AG10803 (cell line): Measurements from ENCODE around the gene YIF1A.

Experiments used
- DNase-seq: peaks from one replicate; pipeline ENCODE4 v3.0.0; 2010; ENCODE audit warnings: low read depth
- H3K4me3 ChIP-seq: 2 replicates; pipeline ENCODE4 v1.5.1; 2011; ENCODE audit warnings: mild to moderate bottlenecking, low read length, control low read depth
- TF ChIP-seq, protein P1 (sequence below): conservative IDR thresholded peaks from 2 replicates; pipeline ENCODE4 v1.5.1; 2011; ENCODE audit warnings: mild to moderate bottlenecking, low read length, control low read depth, inconsistent platforms

The YIF1A gene

DNA sequence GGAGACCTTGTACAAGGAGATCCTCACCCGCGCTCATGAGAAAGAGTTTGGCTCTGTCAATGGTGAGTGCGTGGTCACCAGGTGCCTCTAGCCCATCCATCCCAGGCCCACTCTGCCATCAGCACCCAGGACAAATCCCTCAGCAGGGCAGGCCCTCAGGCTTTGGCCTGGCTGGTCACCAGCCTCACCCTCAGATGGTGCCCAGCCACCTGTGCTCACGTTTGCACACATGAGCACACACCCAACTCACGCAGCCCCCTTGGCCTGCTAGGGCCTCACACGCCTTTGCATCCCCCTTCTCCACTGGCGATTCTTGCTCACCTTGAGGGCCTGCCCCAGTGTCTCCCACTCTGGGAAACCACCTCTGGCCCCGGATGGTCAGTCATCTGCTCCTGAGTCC is 24.6 kb downstream of the YIF1A start:
- DNase-seq = no peak
- no peak overlapping the region for H3K4me3 ChIP-seq
- TF ChIP-seq, protein P1, sequence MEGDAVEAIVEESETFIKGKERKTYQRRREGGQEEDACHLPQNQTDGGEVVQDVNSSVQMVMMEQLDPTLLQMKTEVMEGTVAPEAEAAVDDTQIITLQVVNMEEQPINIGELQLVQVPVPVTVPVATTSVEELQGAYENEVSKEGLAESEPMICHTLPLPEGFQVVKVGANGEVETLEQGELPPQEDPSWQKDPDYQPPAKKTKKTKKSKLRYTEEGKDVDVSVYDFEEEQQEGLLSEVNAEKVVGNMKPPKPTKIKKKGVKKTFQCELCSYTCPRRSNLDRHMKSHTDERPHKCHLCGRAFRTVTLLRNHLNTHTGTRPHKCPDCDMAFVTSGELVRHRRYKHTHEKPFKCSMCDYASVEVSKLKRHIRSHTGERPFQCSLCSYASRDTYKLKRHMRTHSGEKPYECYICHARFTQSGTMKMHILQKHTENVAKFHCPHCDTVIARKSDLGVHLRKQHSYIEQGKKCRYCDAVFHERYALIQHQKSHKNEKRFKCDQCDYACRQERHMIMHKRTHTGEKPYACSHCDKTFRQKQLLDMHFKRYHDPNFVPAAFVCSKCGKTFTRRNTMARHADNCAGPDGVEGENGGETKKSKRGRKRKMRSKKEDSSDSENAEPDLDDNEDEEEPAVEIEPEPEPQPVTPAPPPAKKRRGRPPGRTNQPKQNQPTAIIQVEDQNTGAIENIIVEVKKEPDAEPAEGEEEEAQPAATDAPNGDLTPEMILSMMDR = no peak

DNA sequence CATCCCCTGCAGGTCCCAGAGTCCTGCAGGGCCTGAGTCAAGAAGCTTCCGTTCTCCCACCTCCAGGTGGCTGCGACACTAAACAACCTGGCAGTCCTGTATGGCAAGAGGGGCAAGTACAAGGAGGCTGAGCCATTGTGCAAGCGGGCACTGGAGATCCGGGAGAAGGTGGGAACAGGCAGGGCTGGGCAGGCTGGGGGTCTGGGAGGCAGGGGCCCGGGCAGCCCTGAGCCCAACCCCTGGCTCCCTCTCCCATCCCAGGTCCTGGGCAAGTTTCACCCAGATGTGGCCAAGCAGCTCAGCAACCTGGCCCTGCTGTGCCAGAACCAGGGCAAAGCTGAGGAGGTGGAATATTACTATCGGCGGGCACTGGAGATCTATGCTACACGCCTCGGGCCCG is 25.2 kb downstream of the YIF1A start:
- H3K4me3 ChIP-seq = no peak overlapping the region
- no peak for DNase-seq
- TF ChIP-seq, protein P1 = no peak

DNA sequence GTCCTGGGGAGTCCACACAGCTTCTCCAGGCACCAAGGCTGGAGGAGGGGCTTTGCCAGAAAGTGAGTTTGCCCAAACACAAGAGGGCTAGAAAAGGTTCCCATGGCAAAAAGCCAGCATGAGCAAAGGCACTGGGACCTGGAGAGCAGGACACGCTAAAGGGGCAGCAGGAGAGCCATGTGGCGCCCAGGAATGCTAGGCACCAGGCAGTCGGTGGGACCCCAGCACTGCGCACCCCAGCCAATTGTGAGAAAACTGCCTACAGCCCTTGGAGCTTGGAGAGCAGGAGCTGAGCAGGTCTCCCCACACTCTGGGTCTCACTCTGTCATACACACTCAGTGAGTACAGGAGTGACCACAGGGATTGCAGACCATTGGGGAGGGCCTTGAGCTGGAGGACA is 25.7 kb downstream of the YIF1A start:
- TF ChIP-seq, protein P1 = no peak
- H3K4me3 ChIP-seq = no peak overlapping the region
- DNase-seq = no peak

DNA sequence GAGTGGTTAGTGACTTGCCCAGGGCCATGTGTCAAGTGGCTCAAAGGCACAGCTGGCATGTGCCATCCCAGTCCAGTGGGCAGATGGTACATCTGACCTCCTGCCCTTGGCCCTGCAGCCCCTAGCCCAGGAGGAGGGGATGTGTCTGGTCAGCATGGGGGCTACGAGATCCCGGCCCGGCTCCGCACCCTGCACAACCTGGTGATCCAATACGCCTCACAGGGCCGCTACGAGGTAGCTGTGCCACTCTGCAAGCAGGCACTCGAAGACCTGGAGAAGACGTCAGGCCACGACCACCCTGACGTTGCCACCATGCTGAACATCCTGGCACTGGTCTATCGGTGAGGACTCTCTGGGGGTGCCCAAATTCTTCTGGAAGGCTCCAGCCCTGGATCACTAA is 26.2 kb downstream of the YIF1A start:
- TF ChIP-seq, protein P1 = no peak
- no peak for DNase-seq
- H3K4me3 ChIP-seq = no peak overlapping the region

GRCh38 chr11:66262191-66262590 is 26.8 kb downstream of the YIF1A start:
- DNase-seq = no peak
- TF ChIP-seq, protein P1 = no peak
- H3K4me3 ChIP-seq = no peak overlapping the region

GRCh38 chr11:66261578-66261977 is 27.4 kb downstream of the YIF1A start:
- H3K4me3 ChIP-seq = no peak overlapping the region
- TF ChIP-seq, protein P1 = no peak
- no peak for DNase-seq

DNA sequence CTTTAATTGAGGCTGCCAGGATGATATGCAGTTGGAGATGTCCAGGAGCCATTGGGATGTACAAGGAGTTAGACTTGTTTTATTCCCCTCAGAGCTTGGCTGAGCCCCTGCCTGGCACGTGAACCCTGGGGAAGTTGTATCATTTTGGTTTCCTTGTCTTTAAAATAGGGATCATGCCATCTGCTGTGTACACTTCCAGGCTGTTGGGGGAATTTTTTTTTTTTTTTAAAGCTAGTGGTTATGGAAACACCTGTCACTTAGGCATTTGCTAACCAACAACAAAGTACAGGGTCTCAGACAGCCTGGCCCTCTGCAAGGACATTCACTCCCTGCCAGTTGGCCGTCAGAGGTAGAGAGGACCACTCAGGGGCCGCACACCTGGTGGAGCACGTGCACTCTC is 29.0 kb downstream of the YIF1A start:
- TF ChIP-seq, protein P1 = no peak
- no peak overlapping the region for H3K4me3 ChIP-seq
- DNase-seq = no peak
